Measurements from ENCODE around the gene ANKRD13B. TPM values are rescaled to one million over a fixed set of nuclear protein-coding genes. Genes with fewer than 3 reads are reported as not detected.
A peak's percentile ranks its signal among the peaks of the same experiment; 100 is the strongest.

ANKRD13B gene
- total and polyA plus RNA-seq, 2 of the 13 experiments (the other 11 are each of a cell fraction or from before 2014, with no cell fraction given): 1.7 to 1.8 TPM

- TF ChIP-seq ZBTB37 (CRISPR knock-in tag; IDR thresholded peaks at IDR 0.05): no peak
- TF ChIP-seq ADNP (CRISPR knock-in tag; IDR thresholded peaks at IDR 0.05): no peak; the same call in 1 of the 2 replicates
- TF ChIP-seq NR0B2 (CRISPR knock-in tag; IDR thresholded peaks at IDR 0.05): no peak
- no peak; the same call in 1 of the 2 replicates for TF ChIP-seq ZFX (CRISPR knock-in tag; IDR thresholded peaks at IDR 0.05; ENCODE audit: low read depth)
- TF ChIP-seq GRHL1 (CRISPR knock-in tag; conservative IDR thresholded peaks at IDR 0.05): no peak
- TF ChIP-seq ZFP41 (CRISPR knock-in tag; IDR thresholded peaks at IDR 0.05; ENCODE audit: borderline replicate concordance): no peak
- no peak for TF ChIP-seq SMARCC2 (IDR thresholded peaks at IDR 0.05)
- TF ChIP-seq HES4 (CRISPR knock-in tag; IDR thresholded peaks at IDR 0.05; ENCODE audit: borderline replicate concordance): no peak
- TF ChIP-seq ZNF296 (CRISPR knock-in tag; conservative IDR thresholded peaks at IDR 0.05): no peak
- TF ChIP-seq MXD1 (CRISPR knock-in tag; IDR thresholded peaks at IDR 0.05): 0 out of 2 replicates have a peak, but pooled peaks have one; percentile 4
- TF ChIP-seq ZNF281 (CRISPR knock-in tag; IDR thresholded peaks at IDR 0.05; ENCODE audit: borderline replicate concordance): 0 out of 2 replicates have a peak, but pooled peaks have one; percentile 20
Measured at GRCh38 chr17:29591146-29591736, 1.7 kb upstream of the ANKRD13B start (continued).

Data from HepG2 (cell line).